Cerebellar cortex (tissue), 1 donor: ENCODE measurements around the gene ZNF253.
"Not testable (repeated sequence)": the region's sequence is repeated elsewhere in the genome, so short reads cannot be mapped to it uniquely, and the experiment has no call there.

Experiments
- DNase-seq: peaks from one replicate; pipeline ENCODE4 v3.0.0-alpha.2; 2015; ENCODE audit warnings: low spot score

Gene ZNF253

GRCh38 chr19:19865750-19866610, at the start of gene ZNF253:
Gene ZNF253 (plus strand): TSS chr19:19865882. CDS start chr19:19865997, 115 bp downstream.
- peak; percentile 97 for DNase-seq

- DNase-seq: no peak
Measured at GRCh38 chr19:19816679-19817078, 49.0 kb upstream of the ZNF253 start.

DNA sequence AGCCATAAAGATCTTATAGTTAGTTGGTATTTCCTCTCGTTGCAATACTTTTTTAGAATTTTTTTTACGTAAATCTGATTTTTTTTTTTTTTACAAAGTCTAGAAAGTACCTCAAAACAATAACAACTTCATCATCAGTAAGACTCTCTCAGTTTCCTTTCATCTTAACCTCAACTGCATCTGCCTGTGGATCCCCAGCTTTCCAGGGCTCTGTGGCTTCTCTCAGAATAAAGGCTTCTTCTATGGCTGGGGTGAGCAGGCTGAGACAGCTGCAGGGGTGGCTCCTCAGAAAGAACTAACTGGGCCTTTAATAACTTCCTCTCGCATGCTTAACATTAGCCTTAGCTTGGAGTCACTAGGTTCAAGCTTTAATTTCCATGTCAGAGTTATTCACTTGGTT, 48.3 kb upstream of the ZNF253 start:
- no peak for DNase-seq

- DNase-seq: peak; percentile 2
Measured at GRCh38 chr19:19820774-19821320, 44.8 kb upstream of the ZNF253 start.

- DNase-seq: peak; percentile 97
Measured at GRCh38 chr19:19821366-19821951, 44.2 kb upstream of the ZNF253 start, which contains the start of gene ZNF506. Gene ZNF506 (minus strand): TSS chr19:19821750. CDS start chr19:19821603, 147 bp downstream.

DNA sequence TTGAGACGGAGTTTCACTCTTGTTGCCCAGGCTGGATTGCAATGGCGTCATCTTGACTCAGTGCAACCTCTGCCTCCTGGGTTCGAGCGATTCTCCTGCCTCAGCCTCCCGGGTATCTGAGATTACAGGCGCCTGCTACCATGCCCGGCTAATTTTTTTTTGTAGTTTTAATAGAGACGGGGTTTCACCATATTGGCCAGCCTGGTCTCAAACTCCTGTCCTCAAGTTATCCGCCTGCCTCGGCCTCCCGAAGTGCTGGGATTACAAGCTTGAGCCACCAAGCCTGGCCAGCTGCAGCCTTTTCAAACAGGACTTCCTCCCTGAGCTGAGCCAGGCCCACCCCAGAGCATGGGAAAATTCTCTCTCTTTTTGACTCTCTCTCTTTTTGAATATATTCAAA, 43.7 kb upstream of the ZNF253 start:
- not testable (repeated sequence) for DNase-seq

DNA sequence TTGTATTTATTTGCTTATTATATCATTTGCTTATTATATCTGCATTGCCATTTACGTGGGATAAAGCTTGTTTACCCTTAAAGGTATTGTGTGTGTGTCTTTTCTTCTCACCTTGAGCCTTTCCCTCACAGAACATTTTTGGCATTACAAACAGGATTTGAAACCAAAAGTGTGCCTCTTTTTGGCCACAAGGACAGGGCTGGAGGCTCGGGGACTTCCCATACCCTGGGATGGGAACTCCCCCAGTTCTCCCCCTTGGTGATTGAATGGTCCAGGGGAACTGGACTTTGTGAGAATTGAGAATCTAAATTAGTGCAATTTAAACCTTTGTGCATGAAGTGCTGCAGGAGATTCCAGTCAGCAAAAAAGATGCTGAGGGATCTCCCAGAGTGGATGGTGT, 41.8 kb upstream of the ZNF253 start:
- DNase-seq: no peak

DNA sequence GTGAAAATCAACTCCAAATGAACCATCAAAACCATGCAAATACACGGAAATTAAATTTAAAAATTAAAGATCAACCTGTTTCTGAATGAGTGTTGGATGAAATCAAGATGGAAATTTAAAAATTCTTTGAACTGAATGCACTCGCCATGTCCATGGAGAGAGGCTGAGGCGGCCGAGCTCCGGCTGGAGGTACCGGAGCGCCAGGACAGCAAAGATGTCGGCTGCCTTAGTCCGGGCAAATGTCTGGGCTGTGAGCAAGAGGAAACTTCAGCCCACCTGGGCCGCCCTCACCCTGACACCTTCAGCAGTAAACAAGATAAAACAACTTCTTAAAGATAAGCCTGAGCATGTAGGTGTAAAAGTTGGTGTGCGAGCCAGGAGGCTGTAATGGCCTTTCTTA, 38.8 kb upstream of the ZNF253 start:
- no peak for DNase-seq

GRCh38 chr19:19835560-19836038, 30.1 kb upstream of the ZNF253 start:
- DNase-seq: no peak

DNA sequence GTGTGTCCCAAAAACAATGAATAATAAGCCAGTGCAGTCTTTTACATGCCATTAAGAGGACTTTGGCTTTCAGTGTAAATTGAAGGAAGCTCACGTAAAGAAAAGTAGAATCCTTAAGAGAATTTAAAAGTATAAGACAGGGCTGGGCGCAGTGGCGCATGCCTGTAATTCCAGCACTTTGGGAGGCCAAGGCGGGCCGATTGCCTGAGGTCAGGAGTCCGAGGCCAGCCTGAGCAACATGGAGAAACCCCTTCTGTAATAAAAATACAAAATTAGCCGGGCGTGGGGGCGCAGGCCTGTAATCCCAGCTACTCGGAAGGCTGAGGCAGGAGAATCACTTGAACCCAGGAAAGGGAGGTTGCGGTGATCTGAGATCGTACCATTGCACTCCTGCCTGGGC, 17.9 kb upstream of the ZNF253 start:
- DNase-seq: no peak

DNA sequence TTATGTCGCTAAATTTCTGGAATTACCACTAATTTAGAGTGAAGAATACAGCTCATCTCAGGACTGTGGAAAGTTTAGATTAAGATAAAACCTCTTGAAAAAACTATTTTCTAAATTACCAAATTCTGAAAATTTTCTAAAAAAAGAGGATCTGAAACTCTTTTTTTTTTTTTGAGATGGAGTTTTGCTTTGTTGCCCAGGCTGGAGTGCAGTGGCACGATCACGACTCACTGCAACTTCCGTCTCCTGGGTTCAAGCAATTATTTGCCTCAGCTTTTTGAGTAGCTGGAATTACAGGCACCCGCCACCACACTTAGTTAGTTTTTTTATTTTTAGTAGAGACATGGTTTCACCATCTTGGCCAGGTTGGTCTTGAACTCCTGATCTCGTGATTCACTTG, 16.6 kb upstream of the ZNF253 start:
- DNase-seq: no peak

GRCh38 chr19:19851740-19852139, 13.9 kb upstream of the ZNF253 start:
- not testable (repeated sequence) for DNase-seq

DNA sequence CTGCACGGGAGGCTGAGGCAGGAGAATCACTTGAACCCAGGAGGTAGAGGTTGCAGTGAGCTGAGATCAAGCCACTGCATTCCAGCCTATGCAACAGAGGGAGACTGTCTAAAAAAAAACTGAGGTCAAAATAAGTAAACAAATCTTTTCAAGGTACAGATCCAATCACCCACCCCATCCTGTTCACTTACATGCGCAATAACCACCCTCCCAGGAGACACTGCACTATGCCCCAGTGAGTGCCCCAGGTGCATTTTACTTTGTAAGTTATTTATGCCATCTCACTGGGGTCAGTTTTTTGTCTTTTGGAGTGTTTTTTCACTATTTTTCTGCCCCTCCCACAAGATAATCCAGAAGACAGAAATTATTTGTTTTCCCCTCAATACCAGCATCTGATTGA, 6.9 kb upstream of the ZNF253 start:
- DNase-seq: no peak

DNA sequence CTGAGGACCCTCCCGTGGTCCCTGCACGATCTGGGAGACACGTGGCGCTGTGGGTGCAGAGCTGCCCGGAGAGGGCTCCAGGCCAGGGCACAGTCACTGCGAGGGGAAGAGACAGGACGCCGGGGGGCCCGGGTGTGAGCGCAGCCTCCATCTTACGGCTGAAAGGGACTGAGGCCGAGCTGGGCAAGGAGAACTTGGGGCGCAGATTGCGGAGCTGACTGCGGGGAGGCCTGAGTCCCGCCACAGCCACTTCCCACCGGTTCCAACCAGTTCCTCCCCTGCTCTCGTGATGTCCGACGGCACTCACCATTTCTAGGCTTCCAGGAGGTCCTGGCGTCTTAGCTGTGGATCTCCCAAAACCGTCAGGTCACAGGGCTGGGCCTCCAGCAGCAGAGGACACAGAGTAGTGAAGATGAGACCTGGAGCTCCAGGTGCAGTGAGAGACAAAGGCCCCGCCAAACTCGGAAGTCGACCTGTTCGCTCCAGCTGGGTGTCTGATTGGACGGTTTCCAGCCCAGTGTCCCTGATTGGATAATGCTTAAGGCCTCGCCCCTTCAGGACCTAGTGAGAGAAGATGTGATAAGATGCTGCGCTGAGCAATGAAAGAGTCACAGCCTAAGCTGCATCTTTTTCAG, 4.8 kb upstream of the ZNF253 start:
- DNase-seq: no peak

GRCh38 chr19:19866611-19867248, 1.0 kb downstream of the ZNF253 start:
- DNase-seq: peak; percentile 13

DNA sequence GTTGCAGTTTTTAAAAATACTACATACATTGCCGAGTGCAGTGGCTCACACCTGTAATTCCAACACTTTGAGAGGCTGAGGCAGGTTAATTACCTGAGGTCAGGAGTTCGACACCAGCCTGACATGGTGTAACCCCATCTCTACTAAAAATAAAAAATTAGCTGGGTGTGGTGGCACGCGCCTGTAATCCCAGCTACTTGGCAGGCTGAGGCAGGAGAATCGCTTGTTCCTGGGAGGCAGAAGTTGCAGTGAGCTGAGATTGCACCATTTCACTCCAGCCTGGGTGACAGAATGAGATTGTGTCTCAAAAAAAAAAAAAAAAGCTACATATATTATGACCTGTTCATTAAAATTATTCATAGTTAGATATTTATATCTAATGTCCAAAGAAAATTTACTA, 4.4 kb downstream of the ZNF253 start:
- not testable (repeated sequence) for DNase-seq

- no peak for DNase-seq
Measured at GRCh38 chr19:19871932-19872331, 6.2 kb downstream of the ZNF253 start.

- DNase-seq: no peak
Measured at GRCh38 chr19:19873381-19873780, 7.7 kb downstream of the ZNF253 start.

- no peak for DNase-seq
Measured at GRCh38 chr19:19877724-19878123, 12.0 kb downstream of the ZNF253 start.

- DNase-seq: no peak
Measured at GRCh38 chr19:19884583-19884982, 18.9 kb downstream of the ZNF253 start.

GRCh38 chr19:19892055-19892941, 26.6 kb downstream of the ZNF253 start:
- not testable (repeated sequence) for DNase-seq
